HG03565 (cell line): ENCODE data around the gene MAN2A1.

Experiments used
- ATAC-seq: cut with Tn5 transposase; IDR thresholded peaks from one replicate; pipeline ENCODE4 v1.9.1; 2021; ENCODE audit warnings: mild to moderate bottlenecking, moderate library complexity; ENCODE audit not compliant: unreplicated experiment

MAN2A1 gene

DNA sequence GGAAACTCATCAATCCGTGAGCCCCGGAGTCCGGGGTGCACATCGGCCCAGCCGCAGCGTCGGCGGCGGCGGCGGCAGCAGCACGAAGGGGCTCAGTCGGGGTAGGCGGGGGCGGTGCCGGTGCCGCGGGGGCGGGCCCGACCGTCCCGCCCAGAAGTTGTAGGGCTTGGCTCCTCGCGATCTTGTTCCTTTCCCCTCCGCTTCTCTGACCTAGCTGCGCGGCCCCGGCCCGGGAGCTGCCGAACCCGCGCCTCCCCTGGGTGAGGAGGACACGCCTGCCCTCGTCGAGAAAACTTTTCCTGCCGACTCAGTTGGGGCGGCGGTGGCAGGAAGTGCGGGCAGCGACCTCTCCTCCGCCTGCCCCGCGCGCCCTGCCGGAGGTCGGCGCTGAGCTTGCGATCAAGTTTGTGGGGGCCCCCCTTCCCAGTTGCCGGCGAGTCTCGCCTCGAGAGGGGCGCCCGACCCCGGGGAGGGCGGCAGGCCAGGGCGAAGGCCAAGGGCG is at the start of gene MAN2A1:
Gene MAN2A1 (plus strand): TSS at position 188 of the 502 bp plus-strand sequence. CDS start 491 bp downstream, outside the sequence.
- ATAC-seq, result peak; percentile 30

DNA sequence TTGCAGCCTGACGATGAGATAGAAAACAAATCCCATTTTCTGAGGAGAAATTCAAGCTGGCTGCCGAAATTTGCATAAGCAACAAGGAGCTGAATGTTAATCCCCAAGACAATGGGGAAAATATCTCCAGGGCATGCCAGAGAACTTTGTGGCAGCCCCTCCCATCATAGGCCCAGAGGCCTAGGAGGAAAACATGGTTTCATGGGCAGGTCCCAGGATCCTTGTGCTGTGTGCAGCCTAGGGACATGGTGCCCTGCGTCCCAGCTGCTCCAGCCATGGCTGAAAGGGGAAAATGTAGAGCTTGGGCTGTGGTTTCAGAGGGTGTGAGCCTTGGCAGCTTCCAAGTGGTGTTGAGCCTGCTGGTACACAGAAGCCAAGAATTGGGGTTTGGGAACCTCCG is 48.8 kb upstream of the MAN2A1 start:
- ATAC-seq, result no peak

DNA sequence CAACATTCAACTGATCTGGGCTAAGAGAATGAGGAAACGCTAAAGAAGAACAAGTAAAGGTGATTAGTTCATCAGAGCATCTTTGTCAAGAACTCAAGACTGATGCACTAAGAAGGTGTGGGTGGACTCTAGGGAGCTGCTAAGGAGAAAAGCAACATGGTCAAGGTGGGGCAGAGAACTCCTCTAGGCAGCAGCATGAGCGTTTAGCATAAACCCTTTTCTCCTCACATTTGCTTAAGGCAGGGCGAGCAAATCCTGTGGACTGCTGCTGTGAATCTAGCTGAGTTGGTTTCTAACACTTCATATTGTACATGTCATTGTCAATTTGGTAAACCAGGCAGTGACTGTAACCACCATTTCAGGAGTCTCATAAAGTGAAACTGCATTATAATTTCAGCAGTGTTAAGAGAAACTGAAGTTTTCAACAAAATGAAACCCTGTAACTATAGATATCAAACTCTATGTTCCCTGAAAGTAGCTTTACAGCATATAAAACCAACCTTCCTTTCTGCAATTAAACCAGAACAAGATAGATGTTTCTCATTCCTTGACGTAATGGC is 45.9 kb upstream of the MAN2A1 start:
- no peak for ATAC-seq

DNA sequence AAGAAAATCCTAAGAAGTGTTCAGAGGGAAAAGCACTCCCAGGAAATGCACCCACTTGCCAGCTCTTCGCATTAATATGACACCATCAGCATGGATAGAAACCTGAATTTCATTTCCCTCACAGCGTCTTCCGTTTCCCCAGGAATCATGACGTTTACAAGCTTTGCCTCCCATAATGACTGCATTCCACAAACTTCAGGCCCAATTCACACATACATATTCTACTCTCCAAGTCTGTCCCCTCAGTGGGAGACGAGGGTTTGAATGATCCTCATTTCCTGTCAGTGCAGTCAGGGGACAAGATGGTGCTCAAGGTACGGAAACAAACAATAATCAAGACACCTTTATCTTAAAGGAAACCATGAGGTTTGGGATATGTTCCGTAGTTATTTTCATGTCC is 44.9 kb upstream of the MAN2A1 start:
- ATAC-seq, result no peak

DNA sequence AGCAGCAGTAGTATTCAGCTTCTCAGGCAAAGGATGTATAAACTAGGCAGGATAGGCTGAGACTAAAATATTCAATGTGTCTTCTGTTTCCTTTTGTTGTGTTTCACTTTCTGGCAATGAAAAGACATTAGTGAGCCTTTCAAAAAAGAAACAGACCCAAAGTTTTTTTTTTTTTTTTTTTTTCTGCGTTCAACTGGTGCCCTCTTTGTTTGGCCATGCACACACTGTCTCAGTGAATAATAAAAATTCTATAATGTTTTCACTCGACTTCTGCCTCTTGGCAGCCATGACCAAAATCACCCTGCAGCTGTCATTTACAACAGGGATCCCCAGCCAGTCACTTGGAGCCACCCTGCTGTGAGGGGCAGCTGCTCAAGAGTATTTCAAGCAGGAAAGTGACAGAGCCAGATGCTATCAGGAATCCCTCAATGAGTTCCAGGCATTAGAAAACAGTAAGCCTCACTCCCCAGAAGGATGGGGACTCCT is 44.0 kb upstream of the MAN2A1 start:
- no peak for ATAC-seq

DNA sequence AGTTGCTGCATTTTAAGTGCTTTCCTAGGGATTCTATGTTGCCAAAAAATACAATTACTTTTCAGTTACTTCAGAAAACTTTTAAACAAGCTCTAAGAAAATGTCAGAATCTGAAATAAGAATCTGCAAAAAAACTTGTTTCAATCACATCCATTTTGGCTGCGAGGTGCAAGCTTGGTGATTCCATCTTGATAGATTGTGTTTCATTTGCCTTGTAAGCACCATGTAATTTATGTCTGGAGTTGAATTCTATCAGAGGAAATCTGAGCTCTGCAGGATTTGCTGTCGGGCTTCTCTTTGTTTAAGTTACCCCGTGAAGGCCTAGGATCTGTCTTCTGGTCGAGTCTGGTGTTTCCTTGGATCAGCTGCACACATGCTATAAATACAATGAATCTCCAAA is 40.4 kb upstream of the MAN2A1 start:
- ATAC-seq, result no peak

DNA sequence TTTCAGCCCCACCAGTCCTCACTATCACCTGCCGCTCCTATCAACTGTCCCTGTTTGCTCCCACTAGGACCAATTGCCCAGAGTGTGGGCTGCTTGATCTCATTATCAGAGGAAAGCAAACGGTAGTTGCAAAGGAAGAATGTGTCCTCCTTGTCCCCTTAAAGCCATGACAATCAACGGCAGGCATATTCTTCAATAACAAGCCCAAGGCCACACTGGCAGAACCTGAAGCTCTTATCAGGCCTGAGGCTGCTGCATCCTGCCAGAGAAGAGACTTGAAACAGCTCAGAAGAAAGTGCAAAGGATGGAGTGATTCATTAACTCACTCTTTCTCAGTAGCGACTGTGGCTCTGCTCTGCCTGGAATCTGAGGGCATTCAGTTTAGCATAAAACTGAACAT is 39.2 kb upstream of the MAN2A1 start:
- ATAC-seq, result no peak

DNA sequence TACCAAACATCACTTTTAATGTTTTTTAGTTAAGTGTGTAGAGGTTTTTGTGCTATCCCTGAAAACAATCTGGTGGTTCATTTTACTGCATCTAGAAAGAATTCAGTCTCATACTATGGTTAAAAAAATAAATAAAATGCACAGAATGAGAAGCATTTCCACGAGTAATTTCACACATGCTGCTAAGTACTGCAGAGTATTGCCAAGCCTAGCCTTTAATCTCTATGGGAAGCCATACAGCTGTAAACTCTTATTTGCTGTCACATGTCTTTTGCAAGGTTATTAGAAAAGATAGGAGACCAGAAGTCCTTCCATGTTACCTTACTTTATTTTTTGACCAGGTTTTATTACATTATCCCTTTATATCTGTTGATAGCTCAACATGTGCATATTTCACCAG is 37.6 kb upstream of the MAN2A1 start:
- ATAC-seq, result no peak

DNA sequence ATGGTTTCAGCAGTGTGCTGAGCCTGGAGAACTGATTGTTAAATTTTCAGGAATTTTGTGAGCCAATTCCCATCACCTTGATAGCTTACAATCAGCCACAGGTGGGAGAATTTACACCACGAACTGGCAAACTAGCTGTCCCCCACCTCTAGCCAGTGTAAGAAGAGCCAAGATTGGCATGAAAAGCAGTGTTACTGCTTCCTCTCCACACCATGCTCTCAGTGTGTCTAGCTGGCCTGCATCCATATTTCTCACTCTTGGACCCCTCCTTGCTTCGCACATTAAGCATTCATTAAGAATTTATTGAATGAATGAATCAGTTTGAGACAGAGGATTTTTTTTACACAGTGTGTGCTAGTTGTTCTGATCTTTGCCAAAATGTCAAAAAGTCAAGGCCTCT is 36.7 kb upstream of the MAN2A1 start:
- ATAC-seq, result no peak

DNA sequence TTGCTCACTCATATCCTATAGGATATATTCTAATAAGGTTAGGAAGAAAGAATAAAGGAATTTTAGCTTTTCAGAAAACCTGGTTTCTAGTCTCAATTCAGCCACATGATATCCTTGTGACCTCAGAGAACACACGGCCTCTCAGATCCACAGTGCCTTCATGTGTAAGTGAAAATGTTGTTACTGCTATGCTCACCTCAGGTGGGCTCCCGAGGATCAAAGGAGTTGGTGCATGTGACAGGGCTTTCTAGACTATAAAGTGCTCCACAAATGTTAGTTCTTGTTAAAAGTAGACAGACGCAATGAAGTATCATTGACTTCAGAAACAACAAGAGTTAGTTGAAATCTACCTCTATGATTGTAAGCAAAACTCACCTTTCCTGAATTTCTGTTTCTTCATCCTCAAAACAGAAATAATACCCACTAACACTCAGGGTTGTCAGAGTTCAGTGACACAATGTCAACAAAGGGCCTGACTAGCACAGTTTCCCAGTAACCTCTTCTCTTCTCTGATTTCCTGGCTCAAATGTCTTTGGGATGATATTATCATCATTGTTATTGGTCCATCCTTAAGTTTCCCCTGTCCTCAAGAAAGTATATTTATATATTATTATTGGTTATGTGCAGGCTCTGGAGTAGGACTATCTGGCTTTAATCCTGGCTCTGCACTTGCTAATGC is 36.0 kb upstream of the MAN2A1 start:
- ATAC-seq, result no peak

DNA sequence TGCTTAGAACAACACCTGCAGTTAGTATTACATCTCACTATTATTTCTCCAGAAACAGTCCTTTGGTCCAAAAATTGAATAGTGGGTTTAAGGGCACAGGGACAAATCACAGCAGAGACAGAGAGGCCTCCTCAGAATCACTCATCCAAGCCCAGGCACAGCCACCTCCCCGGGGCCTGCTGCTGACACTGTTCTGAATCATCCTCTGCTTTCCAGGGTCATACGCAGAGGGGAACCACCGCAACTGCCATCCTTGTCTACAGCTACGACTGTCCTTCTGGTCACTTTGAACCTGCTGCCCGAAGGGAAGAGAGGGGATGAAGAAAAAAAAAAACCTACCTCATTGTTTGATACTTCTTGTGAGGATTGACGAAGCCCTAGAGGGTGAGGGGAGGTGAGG is 35.3 kb upstream of the MAN2A1 start:
- no peak for ATAC-seq

DNA sequence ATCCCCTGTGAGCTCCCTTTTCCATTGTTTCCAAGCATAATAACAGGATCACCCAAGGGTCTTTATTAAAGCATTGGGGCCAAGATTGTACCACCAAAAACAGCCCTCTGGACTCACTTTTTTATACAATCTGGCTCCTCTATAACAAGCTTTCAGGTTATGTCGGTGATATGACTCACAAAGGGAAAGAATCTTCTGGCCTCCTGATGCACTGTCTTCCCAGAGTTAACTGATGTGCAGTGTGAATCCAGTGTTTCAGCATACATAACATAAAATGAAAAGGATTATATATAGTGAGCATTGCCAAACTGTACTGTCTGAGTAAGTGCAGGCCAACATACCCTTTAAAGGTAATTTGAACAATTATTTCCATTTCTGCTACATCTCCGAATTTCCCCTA is 33.9 kb upstream of the MAN2A1 start:
- no peak for ATAC-seq

DNA sequence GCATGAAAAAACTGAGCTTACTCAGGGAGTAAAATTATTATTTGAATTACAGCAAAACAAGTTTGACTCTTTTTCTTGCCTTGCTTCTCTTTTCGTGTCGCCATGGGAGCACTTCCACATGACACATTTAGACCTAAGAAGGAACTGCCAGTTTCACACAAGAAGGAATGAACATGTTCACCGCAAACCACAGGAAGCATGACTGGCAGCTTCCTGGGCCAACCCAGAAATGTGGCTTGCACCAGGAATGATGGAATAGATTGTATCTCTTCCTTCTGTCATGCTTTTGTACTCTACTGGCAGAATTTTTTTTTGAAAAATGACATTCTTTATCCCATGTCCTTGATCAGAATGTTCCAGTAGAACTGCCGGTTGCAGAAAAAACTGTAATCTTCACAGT is 32.9 kb upstream of the MAN2A1 start:
- ATAC-seq, result peak; percentile 56

DNA sequence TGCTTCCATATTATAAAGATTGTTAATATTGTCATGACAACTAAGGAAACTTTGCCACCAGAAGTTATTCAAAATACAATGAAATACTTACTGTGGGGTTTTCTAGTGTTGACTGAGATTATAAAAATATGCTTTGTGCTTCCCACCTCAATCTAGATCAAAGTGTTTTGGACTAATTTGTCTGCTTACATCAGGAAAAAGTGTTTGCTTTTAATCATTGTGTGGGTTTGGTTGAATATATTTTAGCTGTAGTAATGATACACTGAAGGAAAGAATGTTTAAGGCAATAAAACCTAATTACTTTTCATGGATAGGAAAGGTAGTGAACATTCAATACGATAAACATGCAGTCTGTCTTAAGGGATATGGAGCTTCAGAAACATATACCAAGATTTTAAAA is 29.8 kb upstream of the MAN2A1 start:
- ATAC-seq, result no peak

DNA sequence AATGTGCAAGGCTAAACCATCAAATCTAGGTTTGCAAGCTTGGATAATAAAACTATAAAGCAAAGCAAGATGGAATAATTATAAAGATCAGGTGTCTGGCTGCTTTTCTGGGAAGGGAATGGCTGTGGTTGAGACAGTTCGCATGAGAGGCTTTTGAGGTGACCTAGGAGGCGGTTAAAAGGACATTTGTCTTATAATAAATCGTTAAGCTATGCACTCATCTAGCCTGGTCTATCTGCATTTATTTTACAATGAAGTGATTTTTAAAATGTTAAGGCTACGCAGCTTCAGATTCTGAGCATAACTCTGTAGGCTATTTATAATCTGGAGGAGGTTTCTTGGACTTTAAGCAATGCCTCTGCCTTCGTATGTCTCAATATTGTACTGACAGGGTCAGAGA is 29.4 kb upstream of the MAN2A1 start:
- ATAC-seq, result no peak

DNA sequence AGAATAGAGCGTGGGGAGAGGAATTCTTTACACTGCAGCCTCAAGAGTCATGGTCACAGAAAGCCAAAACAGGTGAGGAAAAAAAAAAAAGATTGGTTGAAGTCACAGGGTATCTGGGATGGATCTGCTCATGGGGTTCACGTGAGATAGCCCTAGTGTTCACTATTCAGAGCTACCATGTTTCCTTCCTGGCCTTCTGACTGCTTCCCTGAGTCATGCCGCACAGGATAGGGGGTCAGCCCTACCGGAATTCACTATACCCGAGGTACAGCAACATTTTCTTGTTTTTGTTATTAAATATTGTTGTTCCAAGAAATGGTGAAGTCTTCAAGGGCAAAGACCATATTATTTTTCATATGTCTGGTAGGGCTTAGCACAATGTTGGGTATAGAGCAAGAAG is 21.5 kb upstream of the MAN2A1 start:
- ATAC-seq, result no peak

DNA sequence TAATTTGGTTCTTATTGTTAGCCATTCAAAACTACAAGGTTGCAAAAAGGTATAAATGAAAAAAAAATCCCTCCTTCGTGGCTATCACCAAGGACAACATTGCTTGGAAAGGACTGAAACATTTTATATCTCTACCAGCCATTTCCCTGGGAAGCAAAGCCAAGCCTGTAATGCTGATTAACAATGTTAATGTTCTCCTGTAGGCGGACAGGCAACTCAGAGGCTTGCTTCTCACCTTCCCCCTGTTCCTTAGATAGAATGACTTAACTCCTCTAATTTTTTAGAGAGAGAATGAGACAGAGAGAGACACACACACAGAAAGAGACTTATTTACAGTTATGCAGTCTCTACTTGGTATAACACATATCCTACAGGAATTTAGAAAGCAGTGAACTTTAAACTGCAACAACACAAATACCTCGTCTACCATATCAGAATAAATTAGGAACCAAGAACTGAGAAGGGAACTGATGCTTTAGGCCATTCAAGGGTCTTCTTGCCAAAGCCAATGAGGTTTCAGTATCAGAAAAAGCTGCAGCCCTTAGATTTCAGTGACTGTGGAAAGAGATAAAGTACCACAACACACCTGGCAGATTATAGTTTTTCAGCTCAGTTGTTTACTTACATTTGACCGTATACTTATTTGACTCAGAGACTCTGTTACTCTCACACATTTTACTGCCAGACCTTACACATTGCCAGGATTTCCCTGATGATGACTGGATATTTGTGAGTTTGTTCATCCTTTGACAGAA is 20.9 kb upstream of the MAN2A1 start:
- no peak for ATAC-seq

DNA sequence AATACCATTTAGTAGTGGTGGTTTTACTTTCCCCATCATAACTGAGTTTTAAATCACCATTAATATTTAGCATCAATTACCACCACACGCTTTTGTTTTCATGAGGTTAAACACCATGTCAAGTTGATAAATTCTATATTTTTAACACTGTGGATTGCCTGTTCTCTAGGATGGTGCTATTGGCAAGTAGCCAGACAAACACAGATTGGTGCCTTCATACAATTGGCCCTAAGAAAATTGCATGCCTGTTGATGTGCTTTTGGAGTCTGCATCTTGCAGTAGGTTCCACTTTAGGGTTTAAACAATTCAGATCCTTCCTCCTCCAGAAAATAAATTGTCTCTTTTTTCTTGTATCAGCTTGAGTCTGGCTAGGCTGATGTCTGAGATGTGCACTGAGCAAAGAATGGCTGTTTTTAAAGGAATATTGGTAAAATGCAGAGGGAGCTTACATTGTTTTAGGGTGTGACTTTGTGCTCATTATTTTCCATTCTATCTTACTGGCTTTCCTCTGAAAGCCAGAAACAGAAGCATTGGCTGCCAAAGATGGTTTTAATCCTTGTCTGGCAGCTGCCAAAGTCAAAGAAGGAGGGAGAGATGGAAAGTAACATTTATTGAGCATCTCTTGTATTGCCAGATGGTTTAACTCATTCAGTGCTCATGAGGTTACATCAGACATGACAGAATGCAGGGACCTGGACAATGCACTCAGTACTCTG is 19.6 kb upstream of the MAN2A1 start:
- ATAC-seq, result no peak

DNA sequence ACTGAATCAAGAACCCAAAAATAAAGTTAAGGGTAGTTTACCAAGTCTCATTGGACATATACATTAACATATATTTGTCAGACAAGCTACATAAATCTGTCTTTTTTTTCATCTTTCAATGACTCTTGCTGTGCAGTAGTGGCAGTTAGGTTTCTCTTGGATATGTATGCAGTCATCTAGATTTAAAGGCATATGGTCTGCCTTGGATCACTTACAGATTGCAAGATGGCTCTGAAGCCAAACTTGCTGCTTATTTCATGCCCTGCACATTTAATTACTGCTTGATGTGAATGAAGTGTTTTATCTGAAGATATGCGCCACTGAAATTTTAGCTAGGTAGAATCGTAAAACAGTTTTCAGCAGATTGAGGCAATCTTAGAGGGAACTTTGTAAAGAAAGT is 18.6 kb upstream of the MAN2A1 start:
- no peak for ATAC-seq

DNA sequence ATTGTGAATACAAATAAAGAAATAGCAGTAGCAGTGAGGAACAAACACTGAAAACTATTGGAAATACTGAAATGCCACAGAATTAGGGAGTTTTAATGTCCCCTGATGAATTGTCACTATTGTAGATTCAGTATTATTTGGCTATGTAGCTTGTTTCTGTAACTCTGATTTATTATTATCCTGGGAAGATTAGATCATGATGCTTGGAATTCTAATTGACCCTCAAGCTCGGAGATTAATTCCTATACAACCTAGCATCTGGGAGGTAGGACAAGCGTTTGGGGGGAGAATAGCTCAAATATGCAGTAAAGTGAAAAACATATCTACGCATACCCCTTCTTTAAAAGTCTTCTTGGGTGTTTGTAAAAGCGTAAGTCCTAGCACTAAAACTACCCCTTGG is 15.1 kb upstream of the MAN2A1 start:
- no peak for ATAC-seq

DNA sequence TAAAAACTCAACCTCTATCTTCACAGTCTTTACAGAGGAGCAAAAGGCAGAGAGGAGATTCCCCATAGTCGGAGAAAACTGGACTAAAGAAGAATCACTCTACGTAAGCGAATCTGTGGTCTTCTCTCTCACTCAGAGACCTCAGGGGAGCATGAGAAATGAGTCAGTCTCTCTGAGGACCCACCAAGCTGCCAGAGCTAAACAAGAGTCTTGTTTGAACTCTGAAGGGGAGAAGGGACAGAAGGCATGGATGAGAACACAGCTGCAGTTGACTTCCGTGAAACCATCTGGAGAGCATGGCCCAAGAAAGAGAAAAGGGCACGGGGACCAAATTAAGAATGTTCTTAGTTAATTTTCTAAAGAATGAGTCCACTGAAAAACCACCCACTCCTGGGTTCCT is 12.8 kb upstream of the MAN2A1 start:
- ATAC-seq, result peak; percentile 54
